Stomach (tissue), 9 donors: ENCODE measurements around the gene RAB13. TPM values are rescaled to one million over a fixed set of nuclear protein-coding genes. Genes with fewer than 3 reads are reported as not detected.

Experiments
- DNase-seq, 2 donors: peaks; one replicate each; pipeline versions ENCODE4 v3.0.0 to v3.0.0-alpha.2; 2013 to 2019
- H3K27ac ChIP-seq, 5 donors: fragments of 200-600 bp in 4 of 5; sonication (generic) in 4 of 5; one replicate each; pipeline ENCODE4 v1.5.1; 2013 to 2019; ENCODE audit warnings: mild to moderate bottlenecking in 1 of 5, moderate library complexity in 1 of 5
- H3K27me3 ChIP-seq, 3 donors: fragments of 200-600 bp; sonication (generic); one replicate each; pipeline ENCODE4 v1.5.1; 2017 to 2019; ENCODE audit warnings: mixed run types in 1 of 3
- H3K36me3 ChIP-seq, 4 donors: fragments of 200-600 bp; sonication (generic); 1 replicate in 3 of 4; 2 replicates in 1 of 4; pipeline ENCODE4 v1.5.1; 2016 to 2019
- H3K4me1 ChIP-seq, 4 donors: fragments of 200-600 bp; sonication (generic); one replicate each; pipeline ENCODE4 v1.5.1; 2016 to 2019
- H3K4me3 ChIP-seq, 4 donors: fragments of 200-600 bp; sonication (generic) in 3 of 4; one replicate each; pipeline ENCODE4 v1.5.1; 2016 to 2019; ENCODE audit warnings: mild to moderate bottlenecking in 1 of 4
- H3K9me3 ChIP-seq, 4 donors: fragments of 200-600 bp; sonication (generic); one replicate each; pipeline ENCODE4 v1.5.1; 2016 to 2019
- EP300 ChIP-seq: sonication (generic); formaldehyde crosslinking; IDR thresholded peaks from one replicate; pipeline ENCODE4 v1.6.1; 2017; ENCODE audit warnings: antibody characterized with exemption
- POLR2A ChIP-seq, 4 donors: fragments of 450-650 bp; IDR thresholded peaks; one replicate each; pipeline ENCODE4 v1.6.1; 2016; ENCODE audit warnings: antibody characterized with exemption in 4 of 4, control low read depth in 2 of 4, mild to moderate bottlenecking in 1 of 4, moderate library complexity in 1 of 4
- POLR2AphosphoS5 ChIP-seq, 3 donors: sonication (generic); formaldehyde crosslinking; IDR thresholded peaks; one replicate each; pipeline ENCODE4 v1.6.1; 2016; ENCODE audit warnings: antibody characterized with exemption in 3 of 3
- WGBS, 5 donors: extraction: QIAGEN DNeasy Blood & Tissue Kit in 3 of 5; methylation state at CpG; one replicate each; pipeline versions ENCODE4 v1.1.5 to v1.1.7; 2013 to 2018; 5-methylcytosine and 5-hydroxymethylcytosine counted together
- intact Hi-C: fragments of 100-400 bp; cut with DNase I; formaldehyde crosslinking; loops from one replicate; pipeline ENCODE4 v1.15.1; 2023; ENCODE audit warnings: low total_unique reads
- polyA plus RNA-seq, 3 donors: library from polyadenylated mRNA; stranded (reverse); fragments of 200-250 nt; gene quantifications; one replicate each; pipeline ENCODE4 v1.2.3, GENCODE V29; 2013
- total RNA-seq, 5 donors: library from RNA; depleted of rRNA; stranded (reverse); fragments of >200 nt; gene quantifications; one replicate each; pipeline versions ENCODE4 v1.1.0 to v1.2.3, GENCODE V29; 2014 to 2016
- TF ChIP-seq, protein P1 (sequence below), 7 experiments: fragments of 450-650 bp in 4 of 7; fragments of 200-600 bp in 3 of 7; sonication (generic) in 3 of 7; IDR thresholded peaks; one replicate each; pipeline ENCODE4 v1.5.1; 2016 to 2019; ENCODE audit warnings: antibody characterized with exemption in 7 of 7, control low read depth in 2 of 7, mild to moderate bottlenecking in 1 of 7
- donor health status: healthy with polysubstance abuse.
- donor health status: Bipolar disorder and iron deficiency.
- donor health status: healthy.

Gene RAB13
- total and polyA plus RNA-seq, 8 donors = 35.5 to 730 (median 73.3) TPM

DNA sequence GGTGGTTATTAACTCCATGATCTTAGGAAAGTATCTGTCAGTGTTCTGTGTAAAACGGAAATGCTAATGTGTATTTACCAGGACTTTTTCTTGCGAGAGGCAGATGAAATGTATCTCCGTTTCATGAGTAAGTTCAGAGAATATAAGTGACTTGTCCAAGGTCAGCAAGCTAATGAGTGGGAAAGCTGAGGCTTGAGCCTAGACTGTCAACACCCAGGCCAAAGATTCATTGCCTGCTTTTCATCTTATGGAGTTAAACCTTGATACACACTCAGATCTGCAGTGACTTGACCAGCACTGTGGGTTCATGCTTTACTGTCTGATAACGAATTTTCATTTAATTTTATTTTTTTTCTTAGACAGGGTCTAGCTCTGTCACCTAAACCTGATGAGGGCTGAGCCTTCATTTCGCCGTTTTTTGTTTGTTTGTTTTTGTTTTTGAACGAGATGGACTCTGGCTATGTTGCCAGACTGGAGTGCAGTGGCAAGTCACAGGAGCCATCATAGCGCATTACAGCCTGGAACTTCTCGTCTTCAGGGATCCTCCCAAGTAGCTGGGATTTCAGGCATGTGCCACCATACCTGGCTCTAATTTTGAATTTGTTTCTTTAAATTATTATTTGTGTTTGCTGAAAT is 7.7 kb downstream of the RAB13 start:
- Histone ChIP-seq H3K36me3 (peaks cover 32 to 66% (median 62%) of the 10 kb centered on the region in 4 donors), H3K4me3 (peak overlapping the region; percentile 81 to 99 (median 94)), H3K4me1 (peaks cover 15 to 43% (median 35%) of the 10 kb centered on the region in 4 donors), H3K27ac (peak overlapping the region in 4 of 5 donors; percentile 93 to 97 (median 96)), H3K9me3 (no peaks in the 10 kb centered on the region), H3K27me3 (no peaks in the 10 kb centered on the region)
- WGBS, 5 donors = 46 to 59% (median 53%) methylated on average over 9 of the region's 9 CpGs
- TF ChIP-seq POLR2AphosphoS5 (IDR thresholded peaks at IDR 0.05) (no peak), POLR2A (IDR thresholded peaks at IDR 0.05) (no peak), EP300 (no peak)
- TF ChIP-seq, protein P1, sequence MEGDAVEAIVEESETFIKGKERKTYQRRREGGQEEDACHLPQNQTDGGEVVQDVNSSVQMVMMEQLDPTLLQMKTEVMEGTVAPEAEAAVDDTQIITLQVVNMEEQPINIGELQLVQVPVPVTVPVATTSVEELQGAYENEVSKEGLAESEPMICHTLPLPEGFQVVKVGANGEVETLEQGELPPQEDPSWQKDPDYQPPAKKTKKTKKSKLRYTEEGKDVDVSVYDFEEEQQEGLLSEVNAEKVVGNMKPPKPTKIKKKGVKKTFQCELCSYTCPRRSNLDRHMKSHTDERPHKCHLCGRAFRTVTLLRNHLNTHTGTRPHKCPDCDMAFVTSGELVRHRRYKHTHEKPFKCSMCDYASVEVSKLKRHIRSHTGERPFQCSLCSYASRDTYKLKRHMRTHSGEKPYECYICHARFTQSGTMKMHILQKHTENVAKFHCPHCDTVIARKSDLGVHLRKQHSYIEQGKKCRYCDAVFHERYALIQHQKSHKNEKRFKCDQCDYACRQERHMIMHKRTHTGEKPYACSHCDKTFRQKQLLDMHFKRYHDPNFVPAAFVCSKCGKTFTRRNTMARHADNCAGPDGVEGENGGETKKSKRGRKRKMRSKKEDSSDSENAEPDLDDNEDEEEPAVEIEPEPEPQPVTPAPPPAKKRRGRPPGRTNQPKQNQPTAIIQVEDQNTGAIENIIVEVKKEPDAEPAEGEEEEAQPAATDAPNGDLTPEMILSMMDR (IDR thresholded peaks at IDR 0.05) = no peak
- intact Hi-C loops = no loop called here
- no peak for DNase-seq

DNA sequence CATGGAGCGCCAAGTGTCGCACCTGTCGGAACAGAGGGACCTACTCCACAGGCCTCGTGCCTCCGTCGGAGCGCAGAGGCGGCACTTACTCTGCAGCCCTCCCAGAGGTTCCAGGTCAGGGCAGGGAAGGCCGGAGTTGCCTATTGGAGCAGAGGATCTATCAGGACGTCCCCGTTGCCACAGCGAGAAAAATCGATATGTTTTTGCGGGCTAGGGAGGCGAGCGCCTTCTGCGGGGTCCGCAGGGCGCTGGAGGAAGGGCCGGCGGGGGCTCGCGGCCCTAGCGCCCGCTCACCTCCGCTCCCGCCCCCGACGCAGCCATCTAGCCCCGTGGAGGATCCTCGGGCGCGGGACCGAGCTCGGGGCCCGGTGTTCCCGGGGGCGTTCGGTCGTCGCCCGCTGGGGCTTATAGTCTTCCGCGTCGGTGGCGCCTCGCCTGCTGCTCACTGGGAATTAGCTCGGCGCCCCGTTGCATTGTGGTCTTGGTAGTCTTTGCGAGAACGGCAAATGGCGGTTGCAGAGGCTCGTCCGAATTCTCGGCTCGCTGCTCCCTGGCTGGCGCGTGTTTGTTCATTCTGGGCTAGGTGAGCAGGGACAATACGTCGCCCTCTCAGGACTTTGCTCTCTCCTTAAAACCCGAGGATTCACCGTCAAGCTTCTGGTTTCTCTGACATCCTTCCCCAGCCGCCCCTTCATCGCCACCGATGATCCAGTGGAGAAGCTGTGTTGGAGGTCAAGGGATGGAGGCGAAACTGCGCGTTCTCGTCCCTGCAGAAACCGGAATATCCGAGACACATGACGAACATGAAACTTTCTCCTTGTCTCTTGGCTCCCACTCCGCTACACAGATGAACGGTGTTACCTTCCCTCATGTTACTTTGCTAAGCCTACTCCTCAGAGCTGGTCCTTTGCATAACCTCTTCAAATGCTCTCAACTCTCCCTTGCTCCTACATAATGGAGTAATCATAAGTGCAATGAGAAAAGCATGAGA is 8.6 kb downstream of the RAB13 start, which contains the start of gene JTB:
Gene JTB (minus strand): TSS at position 425 of the 991 bp plus-strand sequence. CDS start 422 bp downstream, at position 3.
- peak; percentile 91 to 96 for DNase-seq
- no peak for TF ChIP-seq EP300
- TF ChIP-seq, protein P1 (IDR thresholded peaks at IDR 0.05) = peak in 1 of 7 experiments; percentile 7
- TF ChIP-seq POLR2AphosphoS5 (IDR thresholded peaks at IDR 0.05) = peak; percentile 81 to 97 (median 93)
- TF ChIP-seq POLR2A (IDR thresholded peaks at IDR 0.05) = peak in 2 of 4 donors; percentile 12 to 69
- peak within 1 kb of the TSS; percentile 81 to 99 (median 94) for H3K4me3 ChIP-seq
- H3K27ac ChIP-seq = peak within 1 kb of the TSS; percentile 87 to 97 (median 94)
- H3K9me3 ChIP-seq = no peaks in the 10 kb centered on the region
- H3K27me3 ChIP-seq = no peaks in the 10 kb centered on the region
- peaks cover 32 to 65% (median 61%) of the 10 kb centered on the region in 4 donors for H3K36me3 ChIP-seq
- intact Hi-C loops = no loop called here
- WGBS, 5 donors = 0 to 1% (median 0%) methylated on average over 27 to 75 of the region's 75 CpGs
- peaks cover 15 to 43% (median 35%) of the 10 kb centered on the region in 4 donors for H3K4me1 ChIP-seq

DNA sequence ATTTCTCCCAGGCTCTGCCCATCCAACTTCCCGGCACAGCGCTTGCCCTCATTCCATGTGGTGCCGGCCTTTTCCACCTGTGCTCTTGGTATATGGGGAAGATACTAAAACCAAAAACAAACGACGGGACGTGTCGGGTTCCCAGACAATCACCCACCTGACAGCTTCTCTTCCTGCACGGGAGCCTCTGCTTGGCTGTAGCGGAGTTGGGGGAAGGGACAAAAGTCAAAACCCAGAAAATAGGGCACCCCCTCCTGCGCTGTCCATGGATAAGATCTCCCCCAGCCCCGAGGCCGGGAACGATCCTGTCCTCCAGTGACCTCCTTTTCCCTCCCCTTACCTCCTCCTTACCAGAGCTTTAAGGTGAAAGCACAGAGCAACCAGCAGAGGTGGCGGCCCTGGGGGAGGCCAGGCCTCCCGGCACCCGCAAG is 9.3 kb downstream of the RAB13 start:
- H3K27me3 ChIP-seq = no peaks in the 10 kb centered on the region
- H3K4me1 ChIP-seq = peaks cover 15 to 43% (median 35%) of the 10 kb centered on the region in 4 donors
- peak overlapping the region; percentile 81 to 99 (median 94) for H3K4me3 ChIP-seq
- no peak for DNase-seq
- peak overlapping the region; percentile 87 to 97 (median 94) for H3K27ac ChIP-seq
- H3K9me3 ChIP-seq = no peaks in the 10 kb centered on the region
- 0 to 1% (median 1%) methylated on average over 16 of the region's 16 CpGs for WGBS, 5 donors
- intact Hi-C loops = no loop called here
- TF ChIP-seq POLR2A (IDR thresholded peaks at IDR 0.05) = no peak
- TF ChIP-seq, protein P1 (IDR thresholded peaks at IDR 0.05) = no peak
- no peak for TF ChIP-seq EP300
- TF ChIP-seq POLR2AphosphoS5 (IDR thresholded peaks at IDR 0.05) = no peak
- peaks cover 26 to 62% (median 56%) of the 10 kb centered on the region in 4 donors for H3K36me3 ChIP-seq

DNA sequence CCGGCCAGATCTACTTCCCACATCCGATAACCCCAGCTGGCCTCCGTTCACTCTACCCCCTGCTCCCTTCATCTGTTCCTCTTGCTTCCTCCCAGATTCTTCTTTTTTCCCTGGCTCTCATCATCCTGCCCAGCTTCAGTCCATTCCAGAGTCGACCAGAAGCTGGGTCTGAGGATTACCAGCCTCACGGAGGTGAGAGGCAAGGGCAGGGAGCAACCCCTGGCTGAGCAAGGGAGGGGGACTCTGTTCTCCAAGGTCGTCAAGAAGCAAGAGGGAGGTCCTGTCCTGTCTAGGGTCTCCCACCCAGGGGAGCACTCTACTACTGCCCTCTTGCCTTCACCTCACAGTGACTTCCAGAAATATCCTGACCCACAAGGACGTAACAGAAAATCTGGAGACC is 12.6 kb downstream of the RAB13 start:
- WGBS, 5 donors = 63 to 79% (median 70%) methylated on average over 7 of the region's 7 CpGs
- no peak for TF ChIP-seq POLR2A (IDR thresholded peaks at IDR 0.05)
- no peak for TF ChIP-seq POLR2AphosphoS5 (IDR thresholded peaks at IDR 0.05)
- TF ChIP-seq, protein P1 (IDR thresholded peaks at IDR 0.05) = no peak
- no peak for TF ChIP-seq EP300
- DNase-seq = no peak

More for the DNA sequence above, 12.6 kb downstream of the RAB13 start:
- H3K36me3 ChIP-seq = peaks cover 26 to 38% (median 37%) of the 10 kb centered on the region in 4 donors
- H3K27ac ChIP-seq = no peak overlapping the region
- H3K4me3 ChIP-seq = no peak overlapping the region
- H3K4me1 ChIP-seq = peaks cover 15 to 45% (median 37%) of the 10 kb centered on the region in 4 donors
- H3K9me3 ChIP-seq = no peaks in the 10 kb centered on the region
- H3K27me3 ChIP-seq = no peaks in the 10 kb centered on the region
- intact Hi-C loops = no loop called here
